ENCODE data around the gene ITPK1. TPM values are rescaled to one million over a fixed set of nuclear protein-coding genes. Genes with fewer than 3 reads are reported as not detected.

Gene ITPK1
- total and polyA plus RNA-seq, 2 experiments from 2014 or later, result 35.9 to 101 TPM

- TF ChIP-seq ETS1 (IDR thresholded peaks at IDR 0.05), result no peak
- no peak for TF ChIP-seq EZH2phosphoT487 (IDR thresholded peaks at IDR 0.05; ENCODE audit: unreplicated experiment)
- no peak for TF ChIP-seq ZNF114 (CRISPR knock-in tag; IDR thresholded peaks at IDR 0.05)
Measured at GRCh38 chr14:93094121-93094918, 21.4 kb downstream of the ITPK1 start (continued).

- no peaks in the 10 kb centered on the region for H3K36me3 ChIP-seq (ENCODE audit: insufficient read depth)
- H3K4me1 ChIP-seq (ENCODE audit: insufficient read depth), result 0 out of 2 replicates have a peak, but pooled peaks cover 3% of the 10 kb centered on the region
- H3K4me1 Mint-ChIP-seq, result peaks cover 53% of the 10 kb centered on the region
- H3K36me3 Mint-ChIP-seq (ENCODE audit: low read depth), result no peaks in the 10 kb centered on the region; the same call in 1 of the 3 replicates
- H3K27ac Mint-ChIP-seq, result peak overlapping the region; percentile 82
- H3K79me2 ChIP-seq (replicated peaks; ENCODE audit: insufficient read depth), result peaks cover 100% of the 10 kb centered on the region
- no peaks in the 10 kb centered on the region; the same call in 2 of the 3 replicates for H3K9me3 Mint-ChIP-seq
- no peaks in the 10 kb centered on the region for H3K27me3 ChIP-seq (ENCODE audit: insufficient read depth)
- H3K9me2 ChIP-seq (ENCODE audit: insufficient read depth), result no peaks in the 10 kb centered on the region
- H3K27ac ChIP-seq (ENCODE audit: low read depth), result no peak overlapping the region
- H2AFZ ChIP-seq, result no peak overlapping the region
- no peak overlapping the region for H3K4me3 ChIP-seq
- H3K4me3 Mint-ChIP-seq, result no peak overlapping the region
- DNase-seq (ENCODE audit: low spot score) (no peak), ATAC-seq (no peak)
- TF ChIP-seq EZH2 (IDR thresholded peaks at IDR 0.05; ENCODE audit: low read depth, unreplicated experiment), result no peak
- TF ChIP-seq JUNB (IDR thresholded peaks at IDR 0.05; ENCODE audit: unreplicated experiment), result no peak
- TF ChIP-seq STAT1 (IDR thresholded peaks at IDR 0.05; ENCODE audit: unreplicated experiment), result no peak
- no peak for TF ChIP-seq NANOG (IDR thresholded peaks at IDR 0.05; ENCODE audit: borderline replicate concordance)
- TF ChIP-seq ETS1 (IDR thresholded peaks at IDR 0.05), result no peak
- TF ChIP-seq REST (IDR thresholded peaks at IDR 0.05; ENCODE audit: unreplicated experiment), result no peak
- TF ChIP-seq CREB1 (CRISPR knock-in tag; IDR thresholded peaks at IDR 0.05; ENCODE audit: low read depth), result no peak
- no peak for TF ChIP-seq ZNF114 (CRISPR knock-in tag; IDR thresholded peaks at IDR 0.05)
- no peak for TF ChIP-seq CTCF (conservative IDR thresholded peaks at IDR 0.05; ENCODE audit: low read depth in 2 of 2)
- no peak for TF ChIP-seq ZNF331 (CRISPR knock-in tag; IDR thresholded peaks at IDR 0.05; ENCODE audit: low read depth)
- no peak overlapping the region for H3K4me2 ChIP-seq
- H4K20me1 ChIP-seq (replicated peaks; ENCODE audit: insufficient read depth), result peaks cover 35% of the 10 kb centered on the region
- H3K27me3 Mint-ChIP-seq (ENCODE audit: insufficient read depth, low read depth, poor library complexity), result peaks cover 18% of the 10 kb centered on the region
- H3F3A ChIP-seq (replicated peaks; ENCODE audit: low read depth), result no peaks in the 10 kb centered on the region
Measured at GRCh38 chr14:93092606-93093556, 22.8 kb downstream of the ITPK1 start.

All from GM23338 (cell line).